Hepatocyte (in vitro differentiated cells): ENCODE measurements around the gene PTPRN2.

Experiments used
- EZH2 ChIP-seq: fragments of 200-600 bp; sonication (generic); IDR thresholded peaks from 2 replicates; pipeline ENCODE4 v1.6.1; 2016; ENCODE audit warnings: antibody characterized with exemption, mild to moderate bottlenecking, borderline replicate concordance
- TF ChIP-seq, protein P1 (sequence below): fragments of 200-600 bp; sonication (generic); IDR thresholded peaks from 2 replicates; pipeline ENCODE4 v1.5.1; 2016; ENCODE audit warnings: antibody characterized with exemption, mild to moderate bottlenecking; ENCODE audit not compliant: poor library complexity

DNA sequence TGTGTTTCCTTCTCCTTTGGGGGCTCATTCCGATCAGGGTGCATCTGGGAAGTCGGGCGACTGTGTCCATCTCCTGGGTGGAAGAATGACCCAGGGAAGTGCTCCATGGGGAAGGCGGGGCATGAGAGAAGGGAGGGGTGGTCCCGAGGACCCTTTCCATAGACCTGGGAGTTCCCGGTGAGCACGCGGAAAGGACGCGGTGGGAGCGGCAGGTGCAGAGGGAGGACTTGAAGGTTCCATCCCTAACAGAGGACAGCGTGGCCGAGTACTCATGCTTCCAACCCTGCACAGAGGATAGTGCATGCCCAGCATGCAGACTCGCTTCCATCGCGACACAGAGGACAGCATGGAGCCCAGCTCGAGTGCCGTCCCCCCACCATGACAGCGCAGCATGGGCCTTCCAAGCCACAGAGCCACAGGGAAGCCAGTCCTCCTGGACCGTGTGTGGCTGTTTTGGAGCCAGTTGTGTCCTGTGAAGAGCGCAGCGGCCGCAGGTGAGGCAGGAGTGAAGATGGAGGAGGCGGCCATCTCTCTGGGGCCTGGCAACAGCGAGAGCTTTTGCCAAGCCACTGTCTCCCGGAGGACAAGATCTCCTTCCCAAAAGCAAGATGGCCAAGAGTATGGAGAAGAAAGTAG lies 969.4 kb downstream of the PTPRN2 start:
- TF ChIP-seq, protein P1, sequence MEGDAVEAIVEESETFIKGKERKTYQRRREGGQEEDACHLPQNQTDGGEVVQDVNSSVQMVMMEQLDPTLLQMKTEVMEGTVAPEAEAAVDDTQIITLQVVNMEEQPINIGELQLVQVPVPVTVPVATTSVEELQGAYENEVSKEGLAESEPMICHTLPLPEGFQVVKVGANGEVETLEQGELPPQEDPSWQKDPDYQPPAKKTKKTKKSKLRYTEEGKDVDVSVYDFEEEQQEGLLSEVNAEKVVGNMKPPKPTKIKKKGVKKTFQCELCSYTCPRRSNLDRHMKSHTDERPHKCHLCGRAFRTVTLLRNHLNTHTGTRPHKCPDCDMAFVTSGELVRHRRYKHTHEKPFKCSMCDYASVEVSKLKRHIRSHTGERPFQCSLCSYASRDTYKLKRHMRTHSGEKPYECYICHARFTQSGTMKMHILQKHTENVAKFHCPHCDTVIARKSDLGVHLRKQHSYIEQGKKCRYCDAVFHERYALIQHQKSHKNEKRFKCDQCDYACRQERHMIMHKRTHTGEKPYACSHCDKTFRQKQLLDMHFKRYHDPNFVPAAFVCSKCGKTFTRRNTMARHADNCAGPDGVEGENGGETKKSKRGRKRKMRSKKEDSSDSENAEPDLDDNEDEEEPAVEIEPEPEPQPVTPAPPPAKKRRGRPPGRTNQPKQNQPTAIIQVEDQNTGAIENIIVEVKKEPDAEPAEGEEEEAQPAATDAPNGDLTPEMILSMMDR = no peak
- no peak for TF ChIP-seq EZH2
